ENCODE measurements around the gene MRPL9.
A peak's percentile ranks its signal among the peaks of the same experiment; 100 is the strongest.

The MRPL9 gene

GRCh38 chr1:151762941-151763921 lies at the start of gene MRPL9:
Gene MRPL9, minus strand, starts transcription at chr1:151763496. Its CDS starts 17 bp downstream, at chr1:151763479.
- peak; percentile 86 for DNase-seq (ENCODE audit: low spot score)

- DNase-seq (ENCODE audit: low spot score), result no peak
Measured at GRCh38 chr1:151811181-151811580, 47.9 kb upstream of the MRPL9 start.

- no peak for DNase-seq (ENCODE audit: low spot score)
Measured at GRCh38 chr1:151809985-151810556, 46.8 kb upstream of the MRPL9 start.

GRCh38 chr1:151809290-151809984 lies 46.1 kb upstream of the MRPL9 start:
- no peak for DNase-seq (ENCODE audit: low spot score)

- no peak for DNase-seq (ENCODE audit: low spot score)
Measured at GRCh38 chr1:151807766-151808165, 44.5 kb upstream of the MRPL9 start.

GRCh38 chr1:151807131-151807530 lies 43.8 kb upstream of the MRPL9 start:
- DNase-seq (ENCODE audit: low spot score), result no peak

GRCh38 chr1:151806170-151806569 lies 42.9 kb upstream of the MRPL9 start:
- DNase-seq (ENCODE audit: low spot score), result no peak

GRCh38 chr1:151805066-151805820 lies 41.9 kb upstream of the MRPL9 start, which contains the start of gene LINGO4:
Gene LINGO4, minus strand, starts transcription at chr1:151805419. Its CDS starts 2,715 bp downstream, at chr1:151802704.
- DNase-seq (ENCODE audit: low spot score), result no peak

GRCh38 chr1:151803915-151804314 lies 40.6 kb upstream of the MRPL9 start:
- DNase-seq (ENCODE audit: low spot score), result no peak

- no peak for DNase-seq (ENCODE audit: low spot score)
Measured at GRCh38 chr1:151803164-151803563, 39.9 kb upstream of the MRPL9 start.

GRCh38 chr1:151802372-151802771 lies 39.1 kb upstream of the MRPL9 start:
- DNase-seq (ENCODE audit: low spot score), result no peak

- no peak for DNase-seq (ENCODE audit: low spot score)
Measured at GRCh38 chr1:151801846-151802245, 38.5 kb upstream of the MRPL9 start.

GRCh38 chr1:151801310-151801820 lies 38.1 kb upstream of the MRPL9 start:
- no peak for DNase-seq (ENCODE audit: low spot score)

GRCh38 chr1:151800830-151801229 lies 37.5 kb upstream of the MRPL9 start:
- DNase-seq (ENCODE audit: low spot score), result no peak

- DNase-seq (ENCODE audit: low spot score), result no peak
Measured at GRCh38 chr1:151799179-151800022, 36.1 kb upstream of the MRPL9 start.

GRCh38 chr1:151798571-151798970 lies 35.3 kb upstream of the MRPL9 start:
- no peak for DNase-seq (ENCODE audit: low spot score)

- DNase-seq (ENCODE audit: low spot score), result no peak
Measured at GRCh38 chr1:151790940-151791651, 27.8 kb upstream of the MRPL9 start.

- peak; percentile 99 for DNase-seq (ENCODE audit: low spot score)
Measured at GRCh38 chr1:151790071-151790939, 27.0 kb upstream of the MRPL9 start, which contains the start of gene TDRKH. Gene TDRKH, minus strand, starts transcription at chr1:151790500. Its CDS starts 7,478 bp downstream, at chr1:151783022.

- no peak for DNase-seq (ENCODE audit: low spot score)
Measured at GRCh38 chr1:151787689-151788088, 24.4 kb upstream of the MRPL9 start.

Measured in CD4-positive, alpha-beta T cell treated with Interleukin-15 for 4 hours (primary cell).